Amniotic epithelial cell (primary cell): ENCODE results near the gene CADPS2.

Experiments used
- DNase-seq: peaks from one replicate; pipeline ENCODE4 v3.0.0-alpha.2; 2010; ENCODE audit warnings: low read depth

CADPS2 gene

GRCh38 chr7:122310119-122311021 is 575.9 kb downstream of the CADPS2 start:
- DNase-seq: no peak

DNA sequence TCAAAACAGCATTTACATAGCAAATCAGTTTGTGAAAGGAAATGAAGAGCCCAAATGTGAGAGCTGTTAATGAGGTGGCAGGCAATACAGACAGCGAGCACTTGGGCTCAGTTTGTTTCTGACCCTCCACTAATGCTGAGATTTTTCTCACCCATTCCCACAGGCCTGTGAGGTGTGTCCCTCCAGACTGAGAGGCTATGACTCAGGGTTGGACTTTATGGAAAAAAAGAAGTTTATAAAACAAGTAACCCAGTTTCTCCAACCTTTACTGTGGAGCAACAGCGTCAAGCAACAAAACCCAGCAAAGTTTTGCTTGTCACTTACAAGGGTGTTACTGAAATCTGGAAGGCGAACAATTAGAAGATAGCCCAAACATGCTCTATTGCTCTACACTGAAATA is 576.8 kb downstream of the CADPS2 start:
- DNase-seq: no peak

GRCh38 chr7:122307228-122307621 is 579.0 kb downstream of the CADPS2 start:
- DNase-seq: no peak

DNA sequence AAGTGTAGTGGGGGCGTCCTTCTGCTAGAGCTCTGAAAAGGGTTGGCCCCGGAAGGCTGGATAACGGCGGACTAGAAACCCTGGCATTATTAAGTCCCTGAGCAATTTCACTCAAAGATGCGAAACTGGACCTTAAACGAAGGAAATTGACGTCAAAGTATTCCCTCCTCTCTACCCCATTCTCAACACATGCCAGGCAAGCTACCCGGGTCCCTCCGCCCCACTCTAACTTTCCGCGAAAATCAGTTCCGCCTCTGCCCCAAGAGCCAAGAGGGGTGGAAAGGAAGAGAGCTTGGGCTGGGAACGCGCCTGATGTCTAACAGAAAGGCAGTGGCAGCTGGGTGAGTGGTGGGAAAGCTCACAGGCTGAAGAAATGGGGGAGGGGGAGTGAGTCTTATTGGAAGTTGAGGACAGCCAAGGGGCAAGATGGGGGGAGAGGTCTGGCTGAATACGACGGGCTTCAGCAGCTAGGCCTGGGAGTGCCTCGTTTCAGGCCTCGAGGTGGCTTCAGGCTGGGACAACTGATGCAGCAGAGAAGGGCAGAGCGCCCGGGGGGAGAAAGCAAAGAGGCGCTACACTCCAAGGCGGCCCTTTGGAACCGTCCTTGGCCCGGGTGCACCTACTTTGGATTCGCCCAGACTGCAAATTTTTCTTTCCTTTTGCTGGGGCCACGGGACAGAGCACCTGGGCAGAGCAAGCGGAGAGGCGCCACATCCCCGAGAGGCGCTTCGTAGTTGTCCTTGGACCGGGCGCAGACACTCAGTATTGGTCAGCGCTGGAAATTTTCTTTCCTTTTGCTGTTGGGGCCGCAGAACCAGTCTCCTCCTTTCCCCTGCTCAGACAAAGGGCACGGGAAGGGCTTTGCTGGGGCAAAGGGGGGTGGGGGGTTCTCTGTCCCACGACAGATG is 579.7 kb downstream of the CADPS2 start:
- no peak for DNase-seq

DNA sequence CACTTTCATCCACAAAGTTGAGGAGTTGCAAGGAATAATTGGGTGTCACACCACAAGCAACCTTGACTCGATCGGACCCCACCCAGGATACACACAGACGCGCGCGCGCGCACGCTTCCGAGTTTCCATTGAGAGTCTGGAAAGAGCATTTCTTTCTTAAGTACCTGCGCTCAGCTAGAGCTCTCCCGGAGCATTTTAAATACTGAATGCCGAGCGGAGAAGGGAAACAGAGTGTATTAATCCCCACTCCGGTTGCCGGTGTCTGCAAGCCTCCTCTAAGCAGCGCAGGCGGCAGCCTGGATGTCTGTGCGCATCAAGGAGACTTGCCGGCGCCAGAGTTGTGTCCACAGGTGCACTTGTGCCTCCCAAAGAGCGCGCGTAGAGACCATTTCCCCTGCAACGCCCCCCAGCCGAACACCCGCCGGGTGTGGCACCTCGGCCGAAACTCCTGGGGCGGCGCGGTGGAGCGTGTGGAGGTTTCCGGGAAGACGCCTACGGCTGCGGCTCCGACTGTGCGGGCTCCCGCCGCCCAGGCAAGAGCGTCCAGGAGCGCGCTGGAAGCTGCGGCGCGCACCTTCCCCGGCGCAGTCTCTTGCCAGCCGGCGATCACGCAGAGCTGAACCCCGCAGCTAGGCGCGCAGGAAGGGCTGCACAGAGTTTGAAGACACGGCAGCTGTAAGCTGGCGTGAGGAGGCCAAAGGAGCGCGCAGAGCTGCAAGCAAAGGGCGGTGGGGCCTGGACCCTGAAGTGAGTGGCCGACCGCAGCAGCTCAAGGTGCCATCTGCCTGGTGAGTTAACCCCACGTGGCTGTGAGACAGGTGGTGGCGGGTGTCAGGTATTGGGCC is 580.6 kb downstream of the CADPS2 start:
- no peak for DNase-seq

DNA sequence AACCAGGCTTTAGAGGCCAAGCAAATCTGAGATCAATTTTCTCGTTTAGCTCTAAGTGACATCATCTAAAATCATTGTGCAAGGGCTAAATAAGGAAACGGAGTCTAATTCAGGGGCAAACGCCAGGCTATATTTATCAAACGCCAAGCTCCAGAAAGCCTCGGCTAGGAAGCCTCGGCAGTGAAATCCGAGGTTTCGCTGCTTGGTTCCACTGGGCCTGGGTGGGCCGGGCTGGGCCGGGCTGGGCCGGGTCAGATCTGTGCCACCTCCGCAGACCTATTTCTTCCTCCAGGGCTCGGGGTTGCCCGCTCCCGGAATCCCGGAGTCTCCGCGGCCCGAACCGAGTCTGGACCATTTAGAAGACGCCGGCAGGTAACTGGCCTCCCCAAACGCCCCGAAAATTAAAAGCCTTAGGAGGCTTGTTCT is 581.3 kb downstream of the CADPS2 start:
- no peak for DNase-seq

- no peak for DNase-seq
These were observed 581.8 kb downstream of the CADPS2 start, which contains the start of gene FEZF1 for GRCh38 chr7:122304319-122304975. TSS of gene FEZF1 (minus strand) at chr7:122304750. CDS start at chr7:122304437, 313 bp downstream.

GRCh38 chr7:122303531-122304318 is 582.5 kb downstream of the CADPS2 start:
- DNase-seq: no peak

DNA sequence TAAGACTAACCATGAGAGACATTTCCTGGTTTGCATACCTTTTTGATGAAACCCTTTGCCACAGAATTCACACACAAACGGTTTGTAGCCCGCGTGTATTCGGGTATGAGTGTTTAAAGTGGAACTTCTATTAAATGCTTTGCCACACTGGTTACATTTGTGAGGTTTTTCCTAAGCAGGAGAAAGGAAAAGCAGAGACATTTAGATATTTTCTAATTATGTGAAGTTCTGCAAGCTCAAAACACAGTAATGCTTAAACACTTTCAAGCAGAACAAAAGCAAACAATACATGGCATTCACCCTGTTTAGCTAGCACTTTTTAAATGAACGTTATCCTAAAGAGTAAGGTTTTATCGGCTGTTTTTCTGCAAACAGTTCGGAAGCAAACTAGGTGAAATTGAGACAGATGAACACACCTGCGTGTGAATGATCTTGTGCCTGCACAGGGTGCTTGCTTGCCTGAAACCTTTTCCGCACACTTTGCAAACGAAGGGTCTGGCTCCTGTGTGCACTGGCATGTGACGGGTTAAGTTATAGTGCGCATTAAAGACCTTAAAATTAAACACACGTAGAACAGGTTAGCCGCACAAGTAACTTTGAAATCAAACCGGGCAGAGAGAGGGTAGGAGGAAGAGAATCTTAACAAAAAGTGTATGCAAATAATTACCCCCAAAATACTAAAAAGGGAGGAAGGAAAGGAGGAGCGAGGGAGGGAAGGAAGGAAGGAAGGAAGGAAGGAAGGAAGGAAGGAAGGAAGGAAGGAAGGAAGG is 583.3 kb downstream of the CADPS2 start:
- DNase-seq: no peak

DNA sequence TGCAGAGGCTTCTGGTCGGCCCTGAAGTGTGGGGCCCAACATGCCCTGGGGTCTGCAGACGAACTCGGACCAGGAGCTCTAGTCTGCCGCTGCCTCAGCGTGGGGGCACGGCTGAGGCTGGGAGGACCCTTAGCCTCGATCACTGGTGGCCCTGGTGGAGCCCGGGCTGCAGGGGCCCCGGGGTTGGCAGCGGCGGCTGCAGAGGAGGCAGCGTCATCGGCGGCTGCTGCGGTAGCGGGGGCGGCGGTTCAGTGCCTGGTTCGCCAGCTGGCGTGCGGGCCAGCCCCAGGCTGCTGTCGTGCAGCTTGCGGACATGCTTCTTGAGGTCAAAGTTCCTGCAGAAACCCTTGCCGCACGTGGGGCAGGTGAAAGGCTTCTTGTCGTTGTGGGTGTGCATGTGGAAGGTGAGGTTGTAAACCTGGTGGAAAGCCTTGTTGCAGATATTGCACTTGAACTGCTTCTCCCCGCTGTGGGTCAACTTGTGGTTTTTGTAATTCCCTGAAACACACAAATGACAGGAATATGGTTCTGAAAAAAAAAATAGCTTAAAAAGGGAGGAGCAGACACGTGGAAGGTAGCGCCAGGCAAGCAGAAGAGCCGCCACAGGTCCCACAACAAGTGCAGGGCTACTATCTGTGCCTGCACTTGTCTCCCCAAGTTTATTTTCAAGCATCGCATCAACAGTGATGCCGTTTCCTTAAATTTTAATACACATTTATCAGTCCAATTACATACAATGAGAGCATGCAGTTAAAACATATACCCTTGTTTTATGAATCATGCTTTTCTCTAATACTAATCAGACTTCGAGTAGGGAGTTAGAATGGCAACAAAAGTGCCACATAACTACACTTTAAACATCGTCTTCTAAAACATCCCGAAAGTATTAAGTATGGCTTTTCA is 584.2 kb downstream of the CADPS2 start:
- no peak for DNase-seq

DNA sequence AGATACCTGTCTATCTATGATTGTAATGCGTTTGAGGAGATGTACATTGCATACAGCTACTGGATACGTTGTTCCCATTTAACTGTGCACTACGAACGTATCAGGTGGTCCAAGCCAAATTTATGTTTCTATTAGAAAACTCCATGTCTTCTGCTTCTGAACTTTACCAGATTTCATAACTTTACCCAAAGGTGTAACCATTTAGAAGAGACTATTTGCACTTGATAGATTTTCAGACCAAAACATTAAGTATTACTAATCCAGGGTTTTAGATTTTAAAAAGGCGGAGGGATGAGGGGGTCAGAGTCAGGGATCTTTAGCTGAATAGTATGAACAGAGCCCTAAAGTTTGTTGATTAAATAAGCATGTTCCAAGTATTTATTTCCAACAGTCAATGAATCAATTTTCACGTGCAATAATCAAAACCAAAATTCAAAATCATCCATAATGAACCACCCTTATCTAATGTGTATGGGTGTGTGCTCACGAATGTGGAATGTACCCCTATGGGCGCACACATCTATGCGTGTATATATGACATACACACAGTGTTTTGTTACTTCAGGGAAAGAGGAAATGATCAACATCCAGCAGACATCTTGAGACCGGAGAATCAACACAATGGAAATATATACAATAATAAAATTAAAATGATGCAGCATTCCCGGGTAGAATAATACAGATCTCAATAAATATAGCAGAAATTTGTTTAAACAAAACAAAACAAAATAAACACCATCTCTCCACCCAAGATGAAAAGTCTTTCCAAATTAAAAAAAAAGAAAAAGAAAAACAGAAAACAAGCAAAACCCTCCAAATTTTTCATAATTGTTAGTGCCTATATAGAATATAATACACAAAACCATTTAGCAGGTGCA is 585.1 kb downstream of the CADPS2 start:
- DNase-seq: no peak

- no peak for DNase-seq
These were observed 585.9 kb downstream of the CADPS2 start for GRCh38 chr7:122300211-122300932.

DNA sequence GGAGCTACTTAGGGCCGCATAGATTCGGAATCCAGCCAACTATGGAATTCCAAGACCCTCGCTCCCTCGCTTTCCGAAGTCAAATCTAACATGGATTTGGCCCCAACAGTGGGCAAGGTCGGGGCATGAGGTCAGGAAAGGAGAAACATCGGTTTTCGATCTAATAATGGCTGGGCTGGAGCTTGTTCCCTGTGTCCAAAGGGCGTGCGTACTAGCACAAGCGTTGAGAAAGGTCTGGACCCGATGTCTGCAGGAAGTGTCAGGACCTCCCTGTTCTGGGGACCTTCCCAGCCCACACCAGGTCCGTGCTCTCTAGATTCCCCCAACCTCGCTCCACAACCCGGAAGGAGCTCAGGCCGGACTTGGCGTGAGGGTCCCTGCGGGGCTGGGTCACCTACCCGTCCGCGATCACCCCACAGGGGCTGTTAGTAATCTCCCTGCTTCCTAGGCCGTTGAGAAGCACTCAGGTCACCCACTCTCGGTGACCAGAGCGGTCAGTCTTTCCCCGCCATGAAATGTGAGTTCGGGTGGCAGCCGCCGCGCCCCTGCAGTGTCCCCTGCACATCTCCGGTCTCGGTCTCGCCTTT is 586.5 kb downstream of the CADPS2 start:
- no peak for DNase-seq

DNA sequence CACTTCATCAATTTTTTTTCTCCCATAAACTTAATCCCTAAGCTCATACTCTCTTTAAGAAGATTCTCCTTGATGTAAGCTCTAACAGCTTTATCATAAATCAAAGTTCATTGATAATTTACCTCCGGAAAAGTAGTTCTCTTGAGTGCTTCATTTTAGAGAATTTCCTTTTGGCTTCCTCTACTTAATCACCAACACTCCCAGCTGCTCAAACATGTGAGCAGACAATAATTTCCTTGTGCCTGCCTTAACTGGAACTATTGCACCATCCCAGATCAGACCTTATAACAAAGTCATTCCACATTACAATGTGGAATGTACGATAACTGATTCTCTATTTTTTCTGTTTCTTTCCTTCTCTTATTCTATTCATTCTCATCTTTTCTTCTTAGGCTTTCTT is 587.6 kb downstream of the CADPS2 start:
- DNase-seq: no peak

DNA sequence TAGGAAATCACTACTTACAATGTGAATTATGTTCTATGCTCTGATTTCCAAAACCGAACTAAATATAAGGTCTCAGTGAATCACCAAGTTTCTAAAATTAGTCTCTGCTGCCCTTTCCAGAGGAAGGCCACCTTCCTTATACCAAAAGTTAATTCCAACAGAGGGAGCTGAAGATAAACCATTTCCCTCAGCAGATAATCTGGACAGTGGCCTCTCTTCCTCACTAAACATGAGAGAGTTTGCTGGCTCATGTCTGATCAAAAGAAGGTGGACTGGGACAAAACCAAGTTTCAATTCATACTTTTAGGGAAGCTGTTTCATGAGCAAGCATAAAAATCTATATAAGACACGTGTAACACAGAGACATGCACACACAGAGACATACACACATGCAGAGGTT is 588.1 kb downstream of the CADPS2 start:
- no peak for DNase-seq

DNA sequence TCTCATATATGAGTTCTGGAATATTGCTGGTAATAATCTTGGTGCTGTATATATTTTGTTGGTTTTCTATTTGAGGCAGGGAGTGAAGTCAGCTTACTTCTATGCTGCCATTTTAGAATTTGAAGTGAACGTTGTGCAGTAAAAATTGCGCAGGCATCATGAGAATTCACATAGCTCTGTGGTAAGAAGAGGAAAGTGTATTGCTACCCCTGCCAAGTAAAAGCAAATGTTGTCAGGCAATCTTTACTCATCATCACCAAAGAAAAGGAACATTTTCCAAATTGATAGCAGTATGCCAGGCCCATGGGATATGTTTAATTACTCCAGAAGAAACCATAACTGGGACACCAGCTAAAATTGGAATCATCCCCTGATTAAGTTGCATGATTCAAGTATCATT is 595.1 kb downstream of the CADPS2 start:
- DNase-seq: no peak

- DNase-seq: no peak
These were observed 595.8 kb downstream of the CADPS2 start for GRCh38 chr7:122290476-122290875.
